GM12878 (cell line): ENCODE results near the gene ERC2. TPM values are rescaled to one million over a fixed set of nuclear protein-coding genes. Genes with fewer than 3 reads are reported as not detected.

Source experiments
- ATAC-seq: fragments of 200-7000 bp; cut with Tn5 transposase; 3 replicates; pipeline ENCODE4 v1.9.1; 2020; ENCODE audit warnings: mild to moderate bottlenecking, moderate library complexity
- BruUV-seq: library from RNA; stranded (reverse); fragments of 400-500 nt; replicated peaks from 2 replicates; lab custom pipeline; 2021; lab: Mats Ljungman, UMichigan
- CTCF ChIA-PET: fragments of 300-600 bp; sonication (Branson Sonifier 250); formaldehyde crosslinking; extraction: SDS; loops from one replicate; lab custom pipeline; 2021; ENCODE audit warnings: inconsistent platforms; lab: Yijun Ruan, JAX
- POLR2A ChIA-PET: fragments of 350-600 bp; formaldehyde crosslinking; extraction: SDS; loops from one replicate; lab custom pipeline; 2021; ENCODE audit warnings: inconsistent platforms; lab: Charles Lee
- RAD21 ChIA-PET: fragments of 300-600 bp; sonication (Branson Sonifier 250); formaldehyde crosslinking; loops from one replicate; lab custom pipeline; 2023; ENCODE audit warnings: antibody characterized with exemption; ENCODE audit not compliant: unreplicated experiment; lab: Charles Lee
- SMC1A ChIA-PET: fragments of 300-600 bp; sonication (Branson Sonifier 250); formaldehyde crosslinking; loops from one replicate; lab custom pipeline; 2023; ENCODE audit not compliant: unreplicated experiment, uncharacterized antibody; lab: Charles Lee
- DNase-seq: peaks from one replicate; pipeline ENCODE4 v3.0.0-alpha.2; 2011; ENCODE audit warnings: low read depth, low spot score
- FAIRE-seq: peaks from 3 replicates; lab custom pipeline; 2011; peaks lifted over from hg19 to GRCh38; lab: Jason Lieb, UNC
- H2AFZ ChIP-seq: 2 replicates; pipeline ENCODE4 v1.6.0; 2011; ENCODE audit warnings: low read depth, low read length, control low read depth; ENCODE audit not compliant: control insufficient read depth
- H3K27ac ChIP-seq: 2 replicates; pipeline ENCODE4 v1.5.1; 2011; ENCODE audit warnings: control low read depth; ENCODE audit not compliant: control insufficient read depth, insufficient read depth
- H3K27me3 ChIP-seq, 2 experiments: replicated peaks in 1 of 2; 2 replicates each; pipeline versions ENCODE4 v1.6.0 to v1.6.1; 2011; ENCODE audit warnings: low read length in 1 of 2; ENCODE audit not compliant: control insufficient read depth in 2 of 2, insufficient read depth in 2 of 2
- H3K36me3 ChIP-seq, 2 experiments: 2 replicates each; pipeline ENCODE4 v1.5.1; 2011; ENCODE audit warnings: low read length in 1 of 2; ENCODE audit not compliant: control insufficient read depth in 2 of 2, insufficient read depth in 2 of 2
- H3K4me1 ChIP-seq: 2 replicates; pipeline ENCODE4 v1.6.1; 2011; ENCODE audit warnings: mild to moderate bottlenecking, low read length, moderate library complexity, mixed read lengths; ENCODE audit not compliant: control insufficient read depth, insufficient read depth
- H3K4me2 ChIP-seq: 2 replicates; pipeline ENCODE4 v1.6.0; 2011; ENCODE audit warnings: control low read depth; ENCODE audit not compliant: control insufficient read depth, insufficient read depth
- H3K4me3 ChIP-seq: fragments of 200-600 bp; sonication (generic); 2 replicates; pipeline ENCODE4 v1.5.1; 2016
- H3K79me2 ChIP-seq: 2 replicates; pipeline ENCODE4 v1.6.0; 2011; ENCODE audit warnings: low read length; ENCODE audit not compliant: control insufficient read depth, insufficient read depth
- H3K9ac ChIP-seq: 2 replicates; pipeline ENCODE4 v1.8.0; 2011; ENCODE audit warnings: low read length, control low read depth, mixed read lengths; ENCODE audit not compliant: control insufficient read depth, insufficient read depth
- H3K9me3 ChIP-seq: replicated peaks from 3 replicates; pipeline ENCODE4 v1.5.1; 2011; ENCODE audit warnings: mild to moderate bottlenecking, low read length; ENCODE audit not compliant: control insufficient read depth, insufficient read depth
- H4K20me1 ChIP-seq: 2 replicates; pipeline ENCODE4 v1.6.0; 2011; ENCODE audit not compliant: control insufficient read depth, insufficient read depth
- ESRRA ChIP-seq: IDR thresholded peaks from 2 replicates; pipeline ENCODE4 v1.6.1; 2012; ENCODE audit warnings: mild to moderate bottlenecking, low read length, improper control_type of control experiment
- IKZF2 ChIP-seq, 2 experiments: fragments of 450-650 bp; IDR thresholded peaks; 2 replicates each; pipeline ENCODE4 v1.6.1; 2017; ENCODE audit warnings: mild to moderate bottlenecking in 2 of 2, moderate library complexity in 2 of 2
- NBN ChIP-seq: fragments of 450-650 bp; IDR thresholded peaks from 2 replicates; pipeline ENCODE4 v1.6.1; 2016
- NFXL1 ChIP-seq: fragments of 450-650 bp; IDR thresholded peaks from 2 replicates; pipeline ENCODE4 v1.6.1; 2017; ENCODE audit warnings: antibody characterized with exemption, mild to moderate bottlenecking, borderline replicate concordance
- RELA ChIP-seq: fragments of 450-650 bp; IDR thresholded peaks from 2 replicates; pipeline ENCODE4 v1.8.0; 2014; ENCODE audit warnings: borderline replicate concordance; ENCODE audit not compliant: partially characterized antibody
- SRF ChIP-seq, 2 experiments: IDR thresholded peaks; 2 replicates each; pipeline ENCODE4 v1.6.1; 2011; ENCODE audit warnings: low read depth in 2 of 2, low read length in 2 of 2, mild to moderate bottlenecking in 1 of 2, moderate library complexity in 1 of 2
- STAT1 ChIP-seq: fragments of 450-650 bp; conservative IDR thresholded peaks from 2 replicates; pipeline ENCODE4 v1.6.1; 2014; ENCODE audit warnings: antibody characterized with exemption, mild to moderate bottlenecking
- STAT3 ChIP-seq: IDR thresholded peaks from 2 replicates; pipeline ENCODE4 v1.6.1; 2011; ENCODE audit warnings: low read depth, low read length, improper control_type of control experiment
- ZSCAN29 ChIP-seq: fragments of 450-650 bp; IDR thresholded peaks from 2 replicates; pipeline ENCODE4 v1.6.1; 2017; ENCODE audit warnings: mild to moderate bottlenecking, moderate library complexity
- WGBS: methylation state at CpG from one replicate; pipeline ENCODE4 v1.1.6; 2016; ENCODE audit warnings: low lambda C conversion rate; ENCODE audit not compliant: insufficient replicate concordance, insufficient coverage; ENCODE audit errors: missing lambda C conversion rate; 5-methylcytosine and 5-hydroxymethylcytosine counted together
- in situ Hi-C: fragments of 300-500 bp; cut with MboI; formaldehyde crosslinking; loops from 9 replicates; pipeline ENCODE4 v1.14.3; 2018; ENCODE audit warnings: mixed read lengths
- intact Hi-C: fragments of 100-400 bp; cut with micrococcal nuclease; formaldehyde crosslinking; loops from one replicate; pipeline ENCODE4 v1.14.2; 2022; ENCODE audit not compliant: unreplicated experiment
- polyA plus RNA-seq, 11 experiments: library from polyadenylated mRNA; depleted of rRNA in 4 of 11; unstranded in 6 of 11; stranded (reverse) in 5 of 11; fragments of >200 nt; fragmentation: Nextera tagmentation in 4 of 11; fragmentation: Illumina TruSeq in 1 of 11; extraction: Ambion mirVana in 4 of 11; extraction: Trizol in 1 of 11; gene quantifications; 1 replicate in 1 of 11; 2 replicates in 10 of 11; pipeline versions ENCODE4 v1.2.1 to v1.2.3, GENCODE V29; 2011 to 2016; ENCODE audit warnings: inconsistent platforms in 2 of 11, missing spikeins in 2 of 11, low read depth in 1 of 11
- total RNA-seq, 4 experiments: library from RNA; depleted of rRNA in 3 of 4; stranded (reverse); fragments of >200 nt in 3 of 4; fragmentation: Illumina TruSeq in 1 of 4; extraction: Trizol in 1 of 4; gene quantifications; 2 replicates each; pipeline versions ENCODE4 v1.2.1 to v1.2.3, GENCODE V29; 2013 to 2021
- TF ChIP-seq, protein P1 (sequence below): fragments of 450-650 bp; IDR thresholded peaks from 2 replicates; pipeline ENCODE4 v1.6.1; 2017; ENCODE audit warnings: borderline replicate concordance

ERC2 gene
- total and polyA plus RNA-seq, 10 of the 15 experiments (the other 5 are each of a cell fraction or from before 2014, with no cell fraction given): 0.06 to 1.4 (median 0.12) TPM; not detected in 3

DNA sequence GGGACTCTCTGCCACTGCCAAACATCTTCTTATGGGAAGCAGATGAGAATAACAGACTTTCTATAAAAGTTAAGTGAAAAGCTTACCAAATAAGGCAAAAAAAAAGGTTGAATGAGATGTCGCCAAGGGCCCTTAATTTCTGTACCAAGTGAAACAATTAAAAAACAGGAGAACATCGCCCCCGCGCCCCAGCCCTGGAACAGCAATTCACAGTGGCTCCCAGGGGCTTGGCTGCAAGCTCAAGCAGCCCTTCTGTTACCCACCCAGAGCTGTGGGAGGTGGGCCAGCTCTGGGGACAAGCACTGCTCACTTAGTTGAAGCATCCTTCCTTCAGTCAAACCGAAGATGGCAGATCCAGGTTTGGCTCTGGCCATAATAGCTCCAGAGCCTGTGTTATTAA, 208.0 kb downstream of the ERC2 start:
- CTCF ChIA-PET: interaction anchor here (3.9 kb wide), 1 partner anchor 9 kb away, joined by 28 read pairs; no protein-coding TSS in a partner anchor
- no peaks in the 10 kb centered on the region for H3K36me3 ChIP-seq
- TF ChIP-seq, protein P1, sequence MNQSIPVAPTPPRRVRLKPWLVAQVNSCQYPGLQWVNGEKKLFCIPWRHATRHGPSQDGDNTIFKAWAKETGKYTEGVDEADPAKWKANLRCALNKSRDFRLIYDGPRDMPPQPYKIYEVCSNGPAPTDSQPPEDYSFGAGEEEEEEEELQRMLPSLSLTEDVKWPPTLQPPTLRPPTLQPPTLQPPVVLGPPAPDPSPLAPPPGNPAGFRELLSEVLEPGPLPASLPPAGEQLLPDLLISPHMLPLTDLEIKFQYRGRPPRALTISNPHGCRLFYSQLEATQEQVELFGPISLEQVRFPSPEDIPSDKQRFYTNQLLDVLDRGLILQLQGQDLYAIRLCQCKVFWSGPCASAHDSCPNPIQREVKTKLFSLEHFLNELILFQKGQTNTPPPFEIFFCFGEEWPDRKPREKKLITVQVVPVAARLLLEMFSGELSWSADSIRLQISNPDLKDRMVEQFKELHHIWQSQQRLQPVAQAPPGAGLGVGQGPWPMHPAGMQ: no peak
- TF ChIP-seq IKZF2 (IDR thresholded peaks at IDR 0.05): no peak
- no peak for TF ChIP-seq STAT1
- TF ChIP-seq NFXL1: no peak
- TF ChIP-seq ZSCAN29: no peak
- no peak for TF ChIP-seq RELA
- TF ChIP-seq STAT3: no peak
- no peak for TF ChIP-seq ESRRA
- TF ChIP-seq SRF (IDR thresholded peaks at IDR 0.05; ENCODE audit: low read depth in 2 of 2, low read length in 2 of 2): no peak
- no peak for TF ChIP-seq NBN
- H3K4me2 ChIP-seq: no peak overlapping the region
- no peaks in the 10 kb centered on the region for H4K20me1 ChIP-seq
- no TSS peak for BruUV-seq
- POLR2A ChIA-PET: no interaction called here
- ATAC-seq (no peak), DNase-seq (no peak), FAIRE-seq (no peak)
- no peaks in the 10 kb centered on the region for H3K79me2 ChIP-seq
- H3K4me1 ChIP-seq: no peaks in the 10 kb centered on the region
- H3K27ac ChIP-seq: no peak overlapping the region
- WGBS: 58% methylated on average over 5 of the region's 5 CpGs
- H3K4me3 ChIP-seq: no peak overlapping the region
- intact Hi-C loops: no loop called here
- H3K9ac ChIP-seq: no peak overlapping the region
- RAD21 ChIA-PET: interaction anchor here (1.0 kb wide), 1 partner anchor 9 kb away, joined by 3 read pairs; no protein-coding TSS in a partner anchor
- H2AFZ ChIP-seq: no peak overlapping the region
- H3K9me3 ChIP-seq: no peaks in the 10 kb centered on the region
- SMC1A ChIA-PET: no interaction called here
- in situ Hi-C loops: no loop called here
- no peaks in the 10 kb centered on the region; a peak in 1 of 4 replicates for H3K27me3 ChIP-seq
